Activated CD4-positive, alpha-beta T cell treated with anti-CD3 and anti-CD28 coated beads, Interleukin-2, amount 50 U/mL, for 24 hours (primary cell): ENCODE measurements around the gene TICRR.
"Not testable (repeated sequence)": the region's sequence is repeated elsewhere in the genome, so short reads cannot be mapped to it uniquely, and the experiment has no call there.

Experiments
- DNase-seq, 2 donors: peaks; one replicate each; pipeline ENCODE4 v3.0.0-alpha.2; 2020; ENCODE audit warnings: low read depth in 1 of 2, low spot score in 1 of 2

Gene TICRR

DNA sequence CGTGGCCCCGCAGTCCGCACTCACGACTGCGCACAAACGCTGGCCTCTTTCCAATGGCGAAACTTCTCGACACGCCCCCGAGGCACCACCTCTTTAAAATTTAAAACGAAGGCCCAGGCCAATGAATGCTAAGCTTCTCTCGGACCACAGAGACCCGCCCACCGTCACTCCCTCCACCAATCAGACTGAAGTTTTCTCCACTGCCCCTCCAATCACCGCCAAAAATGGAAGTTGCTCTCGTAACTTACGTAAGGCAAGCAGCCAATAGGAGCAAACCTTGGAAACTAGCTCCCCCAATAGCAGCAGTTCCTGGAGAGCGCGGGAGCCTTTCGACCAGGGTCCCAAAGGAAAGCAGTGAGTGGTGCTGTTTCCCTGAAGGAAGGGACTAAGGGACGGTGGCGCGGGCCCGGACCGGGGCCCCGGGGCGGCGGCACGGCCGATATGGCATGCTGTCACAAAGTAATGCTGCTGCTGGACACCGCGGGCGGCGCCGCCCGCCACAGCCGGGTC lies at the start of gene TICRR:
Gene TICRR (plus strand): TSS at position 324 of the 510 bp plus-strand sequence. CDS start 118 bp downstream, at position 442.
- peak; percentile 80 to 96 for DNase-seq

- DNase-seq, result no peak
Observed at GRCh38 chr15:89526181-89526580, 49.1 kb upstream of the TICRR start.

GRCh38 chr15:89526601-89527441 lies 48.4 kb upstream of the TICRR start:
- DNase-seq, result no peak

DNA sequence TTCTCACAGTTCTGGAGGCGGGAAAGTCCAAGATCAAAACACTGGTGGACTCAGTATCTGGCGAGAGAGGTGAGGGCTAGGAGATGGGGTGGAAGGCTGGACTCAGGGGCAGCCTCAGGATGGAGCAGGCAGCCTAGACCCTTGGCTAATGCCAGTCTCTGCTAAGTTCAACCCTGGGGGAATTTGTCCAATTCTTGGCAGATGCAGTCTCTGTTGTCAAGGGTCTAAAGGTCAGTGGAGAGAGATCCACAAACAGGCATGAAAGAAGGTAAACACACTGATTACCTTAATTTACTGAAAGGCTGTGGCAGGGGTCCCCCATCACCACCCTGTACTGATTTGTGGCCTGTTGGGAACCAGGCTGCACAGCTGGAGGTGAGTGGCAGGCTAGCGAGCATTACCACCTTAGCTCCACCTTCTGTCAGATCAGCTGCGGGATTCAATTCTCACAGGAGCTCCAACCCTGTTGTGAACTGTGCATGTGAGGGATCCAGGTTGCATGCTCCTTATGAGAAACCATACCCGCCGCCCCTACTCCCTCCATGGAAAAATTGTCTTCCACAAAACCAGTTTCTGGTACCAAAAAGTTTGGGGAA lies 46.4 kb upstream of the TICRR start:
- DNase-seq, result no peak

- no peak for DNase-seq
Observed at GRCh38 chr15:89530976-89531375, 44.3 kb upstream of the TICRR start.

- no peak for DNase-seq
Observed at GRCh38 chr15:89531796-89532537, 43.3 kb upstream of the TICRR start.

DNA sequence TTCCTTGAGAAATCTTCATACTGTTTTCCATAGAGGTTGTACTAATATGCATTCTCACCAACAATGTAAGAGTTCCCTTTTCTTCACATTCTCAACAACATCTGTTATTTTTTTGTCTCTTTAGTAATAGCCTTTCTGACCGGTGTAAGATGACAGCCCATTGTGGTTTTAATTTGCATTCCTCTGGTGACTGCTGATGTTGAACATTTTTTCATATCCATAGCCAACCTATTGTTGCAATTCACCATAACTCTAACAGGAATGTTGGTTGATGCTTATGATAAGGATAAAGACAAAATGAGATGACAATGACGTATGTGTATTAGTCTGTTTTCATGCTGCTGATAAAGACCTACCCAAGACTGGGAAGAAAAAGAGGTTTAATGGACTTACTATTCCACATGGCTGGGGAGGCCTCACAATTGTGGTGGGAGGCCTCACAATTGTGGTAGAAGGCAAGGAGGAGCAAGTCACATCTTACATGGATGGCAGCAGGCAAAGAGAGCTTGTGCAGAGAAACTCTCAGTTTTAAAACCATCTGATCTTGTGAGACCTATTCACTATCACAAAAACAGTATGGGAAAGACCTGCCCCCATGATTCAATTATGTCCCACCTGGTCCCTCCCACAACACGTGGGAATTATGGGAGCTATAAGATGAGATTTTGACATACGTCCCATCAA lies 41.3 kb upstream of the TICRR start:
- no peak for DNase-seq

DNA sequence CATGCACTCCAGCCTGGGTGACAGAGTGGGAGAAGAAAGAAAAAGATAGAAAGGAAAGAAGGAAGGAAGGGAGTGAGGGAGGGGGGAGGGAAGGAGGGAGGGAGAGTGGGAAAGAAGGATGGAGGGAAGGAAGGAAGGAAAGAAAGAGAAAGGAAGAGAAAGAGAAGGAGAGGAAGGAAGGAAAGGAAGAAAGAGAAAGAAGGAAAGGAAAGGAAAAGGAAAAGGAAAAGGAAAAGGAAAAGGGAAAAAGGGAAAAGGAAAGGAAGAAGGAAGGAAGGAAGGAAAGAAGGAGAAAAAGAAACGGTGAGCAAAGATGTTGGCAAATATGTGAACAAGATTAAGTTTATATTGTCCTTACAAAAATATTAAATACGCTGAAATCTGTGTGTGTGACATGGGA lies 36.2 kb upstream of the TICRR start:
- DNase-seq, result no peak

DNA sequence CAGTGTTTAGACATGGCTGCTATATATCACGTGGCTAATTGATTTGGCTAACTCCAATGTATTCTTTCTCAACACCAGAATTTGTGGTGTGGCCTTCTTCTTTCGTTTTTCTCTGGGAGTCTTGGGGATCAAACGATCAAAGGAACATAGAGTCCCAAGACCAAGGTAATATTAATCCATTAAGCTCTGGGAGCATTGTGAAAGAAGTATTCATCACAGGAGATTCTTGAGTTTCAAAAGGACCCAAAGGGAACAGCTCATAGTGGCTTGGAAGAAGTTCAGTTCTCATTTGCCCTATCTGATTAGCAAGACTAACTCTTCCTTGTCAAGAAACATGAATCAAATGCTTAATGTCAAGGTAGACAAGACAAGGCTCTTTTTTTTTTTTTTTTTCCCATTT lies 32.9 kb upstream of the TICRR start:
- no peak for DNase-seq

GRCh38 chr15:89543389-89543788 lies 31.9 kb upstream of the TICRR start:
- DNase-seq, result no peak

DNA sequence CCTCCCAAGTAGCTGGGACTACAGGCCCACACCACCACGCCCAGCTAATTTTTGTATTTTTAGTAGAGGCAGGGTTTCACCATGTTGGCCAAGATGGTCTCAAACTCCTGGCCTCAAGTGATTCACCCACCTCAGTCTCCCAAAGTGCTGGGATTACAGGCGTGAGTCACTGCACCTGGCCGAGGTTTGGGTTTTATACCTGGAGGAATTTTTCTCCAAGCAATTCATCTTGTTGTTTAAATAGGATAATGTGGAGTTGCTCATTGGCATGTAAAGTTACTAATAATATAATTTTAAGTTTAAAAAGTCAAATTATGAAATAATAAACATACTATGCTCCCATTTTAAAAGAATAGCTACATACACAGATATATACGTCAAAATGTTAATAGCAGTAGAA lies 26.1 kb upstream of the TICRR start:
- not testable (repeated sequence) for DNase-seq

DNA sequence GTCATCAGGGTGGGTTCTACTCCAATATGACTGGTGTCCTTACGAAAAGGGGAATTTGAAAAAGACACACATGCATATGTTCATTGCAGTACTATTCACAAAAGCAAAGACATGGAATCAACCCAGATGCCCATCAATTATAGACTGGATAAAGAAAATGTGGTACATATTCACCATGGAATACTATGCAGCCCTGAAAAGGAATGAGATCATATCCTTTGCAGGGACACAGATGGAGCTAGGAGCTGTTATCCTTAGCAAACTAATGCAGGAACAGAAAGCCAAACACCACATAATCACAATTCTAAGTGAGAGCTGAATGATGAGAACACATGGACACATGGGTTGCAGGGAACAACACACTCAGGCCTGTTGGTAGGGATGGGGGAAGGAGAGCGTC lies 24.8 kb upstream of the TICRR start:
- DNase-seq, result no peak

GRCh38 chr15:89551550-89551949 lies 23.7 kb upstream of the TICRR start:
- no peak for DNase-seq

DNA sequence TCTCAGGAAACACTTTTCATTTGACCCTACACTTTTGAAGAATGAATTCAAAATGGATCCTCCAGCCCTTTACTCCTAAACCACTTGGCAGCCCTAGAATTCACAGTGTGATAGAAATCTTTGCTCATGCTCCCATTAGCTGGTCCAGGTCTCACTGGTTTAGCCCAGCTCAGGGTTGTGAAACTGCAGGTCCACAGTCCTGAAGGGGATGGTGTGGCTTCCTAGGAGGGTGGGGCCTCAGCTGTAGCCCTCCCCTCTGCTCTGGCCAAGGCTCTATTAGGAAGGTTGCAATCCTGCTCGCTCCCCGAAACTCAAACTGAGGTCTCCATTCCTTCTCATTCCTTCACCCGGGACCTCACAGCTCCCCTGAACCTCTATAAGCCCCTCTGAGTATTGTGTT lies 21.6 kb upstream of the TICRR start:
- no peak for DNase-seq

- no peak for DNase-seq
Observed at GRCh38 chr15:89554247-89554646, 21.0 kb upstream of the TICRR start.

- DNase-seq, result no peak
Observed at GRCh38 chr15:89555768-89556167, 19.5 kb upstream of the TICRR start.

DNA sequence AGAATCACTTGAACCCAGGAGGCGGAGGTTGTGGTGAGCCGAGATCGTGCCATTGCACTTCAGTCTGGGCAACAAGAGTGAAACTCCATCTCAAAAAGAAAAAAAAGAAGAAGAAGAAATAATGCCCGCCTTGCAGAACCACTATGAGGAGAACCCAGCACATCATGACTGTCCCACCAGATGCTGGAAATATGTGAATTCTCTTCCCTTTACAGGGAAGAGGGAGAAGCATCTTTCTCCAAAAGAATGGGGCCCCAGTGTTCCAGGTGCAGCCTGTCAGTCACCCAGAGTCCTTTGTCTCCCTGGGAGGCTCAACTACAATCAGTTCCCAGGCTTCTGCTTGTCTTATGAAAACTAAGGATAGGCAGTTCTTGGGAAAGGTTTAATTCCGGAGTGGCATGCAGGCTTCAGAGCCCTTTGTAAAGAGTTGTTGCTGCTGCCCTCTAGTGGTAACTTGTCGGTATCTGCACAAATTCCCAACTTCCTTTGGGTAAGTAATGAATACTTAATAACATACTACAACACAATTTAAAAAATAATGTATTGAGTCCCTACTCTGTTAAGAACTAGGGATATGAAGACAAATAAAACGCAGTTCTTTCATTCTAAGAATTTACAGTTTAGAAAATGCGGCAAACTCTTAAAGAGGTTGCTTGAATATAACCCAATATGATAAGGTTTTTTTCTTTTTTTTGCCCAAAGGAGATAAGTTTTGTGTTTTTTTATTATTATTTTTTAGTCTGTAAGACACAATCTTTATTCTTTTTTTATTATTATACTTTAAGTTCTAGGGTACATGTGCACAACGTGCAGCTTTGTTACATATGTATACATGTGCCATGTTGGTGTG lies 18.6 kb upstream of the TICRR start:
- peak in 1 of 2 donors; percentile 43 for DNase-seq

DNA sequence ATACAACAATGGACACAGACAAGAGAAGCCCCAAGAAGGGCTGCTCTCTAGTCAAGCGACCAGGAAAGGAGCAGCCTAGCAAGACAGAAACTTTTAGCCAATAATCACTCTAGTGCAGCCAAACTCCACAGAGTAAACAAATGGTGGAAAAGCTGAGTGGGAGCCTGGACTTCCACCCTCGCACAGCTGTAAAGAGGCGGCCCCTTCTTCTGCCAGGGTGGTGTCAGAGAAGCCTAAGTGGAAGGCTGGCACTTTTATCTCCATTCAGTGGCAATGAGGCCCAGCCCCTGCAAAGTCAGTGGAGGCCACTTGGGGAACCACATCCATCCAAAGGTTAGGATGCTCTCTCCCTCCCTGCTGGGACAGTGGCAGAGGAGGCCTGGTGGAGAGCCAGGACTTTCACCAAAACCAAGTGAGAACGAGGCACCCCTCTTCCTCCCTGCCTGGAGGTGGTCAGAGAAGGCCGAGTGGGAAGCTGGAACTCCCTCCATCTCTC lies 15.5 kb upstream of the TICRR start:
- DNase-seq, result no peak

DNA sequence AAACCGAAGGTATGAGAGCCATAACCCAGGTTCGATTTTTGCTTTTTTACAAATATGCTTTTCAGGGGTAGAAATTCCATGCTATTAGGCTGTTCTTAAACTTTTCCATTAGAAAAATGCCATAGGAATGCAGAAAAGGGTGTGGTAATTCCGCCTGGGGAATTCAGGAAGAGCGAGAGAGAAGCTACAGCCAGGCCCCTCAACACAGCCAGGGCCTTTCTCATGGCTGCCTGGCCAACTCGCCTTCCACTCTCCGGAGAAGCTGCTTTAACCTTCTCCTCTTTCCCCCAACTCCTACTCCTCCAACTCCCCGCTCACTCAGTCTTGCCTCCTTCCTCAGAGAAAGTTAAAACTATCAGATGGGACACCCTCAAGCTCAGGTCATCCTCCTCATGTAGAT lies 9.1 kb upstream of the TICRR start:
- DNase-seq, result no peak

- DNase-seq, result no peak
Observed at GRCh38 chr15:89566621-89567294, 8.5 kb upstream of the TICRR start.
